Heart right ventricle (tissue), 16 donors: ENCODE measurements around the gene RNF157. TPM values are rescaled to one million over a fixed set of nuclear protein-coding genes. Genes with fewer than 3 reads are reported as not detected.

Source experiments
- ATAC-seq, 8 donors: fragments of 200-7000 bp; cut with Tn5 transposase; one replicate each; pipeline ENCODE4 v1.9.1; 2020; ENCODE audit warnings: mild to moderate bottlenecking in 8 of 8, moderate library complexity in 8 of 8, moderate number of reproducible peaks in 1 of 8
- DNase-seq, 2 donors: peaks; one replicate each; pipeline ENCODE4 v3.0.0-alpha.2; 2020
- H3K27ac ChIP-seq, 10 donors: fragments of 200-600 bp; sonication (generic) in 2 of 10; one replicate each; pipeline versions ENCODE4 v1.5.0 to v1.8.0; 2020 to 2022; ENCODE audit warnings: mild to moderate bottlenecking in 3 of 10
- H3K27me3 ChIP-seq, 7 donors: fragments of 200-600 bp; one replicate each; pipeline ENCODE4 v1.8.0; 2021 to 2022; ENCODE audit warnings: mild to moderate bottlenecking in 2 of 7
- H3K36me3 ChIP-seq, 9 donors: fragments of 200-600 bp; sonication (generic) in 1 of 9; one replicate each; pipeline versions ENCODE4 v1.5.0 to v1.8.0; 2020 to 2022; ENCODE audit warnings: mild to moderate bottlenecking in 2 of 9
- H3K4me1 ChIP-seq, 9 donors: fragments of 200-600 bp; sonication (generic) in 1 of 9; one replicate each; pipeline versions ENCODE4 v1.5.0 to v1.8.0; 2020 to 2022; ENCODE audit warnings: mild to moderate bottlenecking in 4 of 9
- H3K4me3 ChIP-seq, 10 donors: fragments of 200-600 bp; sonication (generic) in 2 of 10; one replicate each; pipeline versions ENCODE4 v1.5.0 to v1.8.0; 2020 to 2022; ENCODE audit warnings: mild to moderate bottlenecking in 7 of 10, moderate library complexity in 2 of 10
- H3K9me3 ChIP-seq, 11 donors: fragments of 200-600 bp in 10 of 11; sonication (generic) in 2 of 11; one replicate each; pipeline versions ENCODE4 v1.5.0 to v1.8.0; 2013 to 2022; ENCODE audit warnings: mild to moderate bottlenecking in 2 of 11, control low read depth in 1 of 11, moderate library complexity in 1 of 11
- CTCF ChIP-seq, 9 donors: fragments of 200-600 bp; sonication (generic) in 2 of 9; IDR thresholded peaks; one replicate each; pipeline versions ENCODE4 v1.5.0 to v1.8.0; 2021 to 2022; ENCODE audit warnings: antibody characterized with exemption in 9 of 9, mild to moderate bottlenecking in 5 of 9, moderate library complexity in 1 of 9
- WGBS, 2 donors: extraction: QIAGEN DNeasy Blood & Tissue Kit; methylation state at CpG; one replicate each; pipeline ENCODE4 v1.1.7; 2013; ENCODE audit warnings: inconsistent platforms in 1 of 2; 5-methylcytosine and 5-hydroxymethylcytosine counted together
- intact Hi-C, 10 donors: fragments of 100-400 bp; cut with DNase I; formaldehyde crosslinking; loops; one replicate each; pipeline versions ENCODE4 v1.11.1 to v1.14.2; 2022
- polyA plus RNA-seq, 2 donors: library from polyadenylated mRNA; stranded (reverse); fragments of 200-250 nt; gene quantifications; one replicate each; pipeline ENCODE4 v1.2.3, GENCODE V29; 2013
- total RNA-seq, 10 donors: library from RNA; stranded (reverse); fragmentation: NEBNext Ultra II Directional in 3 of 10; extraction: Animal tissue kit (Norgen Biotek cat#: 25700) in 3 of 10; gene quantifications; one replicate each; pipeline versions ENCODE4 v1.2.1 to v1.2.4, GENCODE V29; 2021 to 2023
- donor health status: Arrhythmogenic right ventricular cardiomyopathy.
- donor health status: ischemic (EF 13 %, LVEDD 7.1; RV severe dilation, severe dysfunction).
- donor health status: healthy with polysubstance abuse.
- donor health status: DM: no; HTN: yes; CAD: no.
- donor health status: DM: no; HTN: no; CAD: no.
- donor health status: ischemic (EF 25% LVEDD 6.9; RV normal size, moderate dysfunction).
- donor health status: ischemic (EF 25% LVEDD 5.7; RV mildly dilated, moderate dysfunction).
- donor health status: healthy.
- donor health status: DM: yes; HTN: yes; CAD: no.
- donor health status: Ischemic cardiomyopathy.
- donor health status: ischemic (EF 35%, LVEDD 5.7; RV mildly dilated, moderate dysfunction).
- donor health status: nonischemic (EF 11% LVEDD 7.7; RV severe dilation, severe dysfunction).
- donor health status: DM: yes; HTN: yes; CAD: no.
- donor health status: PGD.
- donor health status: ischemic (EF 29% LVEDD 5.4; RV normal size, mild dysfunction).
- donor health status: nonischemic (EF 23%, LVEDD 6.1; RV moderate dilation, normal function).

The RNF157 gene
- total and polyA plus RNA-seq, 12 donors, result 1.3 to 18.8 (median 3.4) TPM

- H3K27me3 ChIP-seq, result no peaks in the 10 kb centered on the region
Measured at GRCh38 chr17:76163919-76164318, 76.4 kb downstream of the RNF157 start.

GRCh38 chr17:76161619-76162266 is 78.5 kb downstream of the RNF157 start:
- DNase-seq, result no peak
- no peak for TF ChIP-seq CTCF (IDR thresholded peaks at IDR 0.05)
- no peak overlapping the region for H3K4me3 ChIP-seq
- 71 to 76% methylated on average over 20 of the region's 20 CpGs for WGBS, 2 donors
- H3K36me3 ChIP-seq, result peaks cover 0 to 7% (median 0%) of the 10 kb centered on the region in 9 donors
- H3K27ac ChIP-seq, result no peak overlapping the region
- intact Hi-C loops, result no loop called here
- H3K4me1 ChIP-seq, result no peaks in the 10 kb centered on the region
- no peaks in the 10 kb centered on the region for H3K9me3 ChIP-seq
- no peaks in the 10 kb centered on the region for H3K27me3 ChIP-seq
- no peak for ATAC-seq

More at GRCh38 chr17:76163919-76164318, 76.4 kb downstream of the RNF157 start:
- Histone ChIP-seq H3K9me3 (no peaks in the 10 kb centered on the region), H3K36me3 (peaks cover 0 to 5% (median 0%) of the 10 kb centered on the region in 9 donors), H3K4me3 (no peak overlapping the region), H3K4me1 (no peaks in the 10 kb centered on the region), H3K27ac (no peak overlapping the region)
- 88 to 91% methylated on average over 4 of the region's 4 CpGs for WGBS, 2 donors
- intact Hi-C loops, result no loop called here
- TF ChIP-seq CTCF (IDR thresholded peaks at IDR 0.05), result no peak
- DNase-seq (no peak), ATAC-seq (no peak)

GRCh38 chr17:76160896-76161528 is 79.3 kb downstream of the RNF157 start:
- Histone ChIP-seq H3K36me3 (peaks cover 0 to 7% (median 0%) of the 10 kb centered on the region in 9 donors), H3K9me3 (no peaks in the 10 kb centered on the region), H3K4me1 (no peaks in the 10 kb centered on the region), H3K4me3 (no peak overlapping the region), H3K27ac (no peak overlapping the region), H3K27me3 (no peaks in the 10 kb centered on the region)
- 70% methylated on average over 8 of the region's 8 CpGs for WGBS, 2 donors
- intact Hi-C loops, result no loop called here
- DNase-seq (no peak), ATAC-seq (no peak)
- TF ChIP-seq CTCF (IDR thresholded peaks at IDR 0.05), result no peak

GRCh38 chr17:76159157-76159556 is 81.1 kb downstream of the RNF157 start:
- intact Hi-C loops, result no loop called here
- Histone ChIP-seq H3K9me3 (no peaks in the 10 kb centered on the region), H3K36me3 (peaks cover 0 to 7% (median 0%) of the 10 kb centered on the region in 9 donors), H3K4me3 (no peak overlapping the region), H3K27ac (no peak overlapping the region), H3K4me1 (peaks cover 0 to 5% (median 0%) of the 10 kb centered on the region in 9 donors), H3K27me3 (no peaks in the 10 kb centered on the region)
- WGBS, 2 donors, result 86 to 87% methylated on average over 9 of the region's 9 CpGs
- no peak for TF ChIP-seq CTCF (IDR thresholded peaks at IDR 0.05)
- no peak for DNase-seq
- ATAC-seq, result no peak
